ENCODE results near the gene AADACL2.

The AADACL2 gene

DNA sequence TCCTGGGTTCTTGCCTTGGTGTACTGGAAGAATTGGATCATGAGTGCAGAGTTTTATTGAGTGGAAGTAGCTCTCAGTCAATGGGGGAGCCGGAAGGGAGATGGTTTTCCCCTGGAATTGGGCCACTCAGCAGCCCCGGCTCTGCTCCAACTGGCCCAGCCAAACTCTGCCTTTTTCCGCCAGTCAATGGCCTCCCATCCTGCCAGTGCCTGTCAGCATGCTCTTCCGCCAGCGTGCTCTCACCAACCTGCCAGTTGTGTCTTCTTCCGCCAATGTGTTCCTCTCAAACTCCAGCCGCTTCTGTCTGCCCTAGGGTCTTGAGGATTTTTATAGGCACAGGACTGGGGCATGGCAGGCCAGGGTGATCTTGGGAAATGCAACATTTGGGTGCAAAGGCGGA is 12.4 kb upstream of the AADACL2 start:
- no peak overlapping the region for H3K4me3 ChIP-seq (ENCODE audit: insufficient read depth, low read depth, low read length, poor library complexity, severe bottlenecking)
- no peaks in the 10 kb centered on the region for H3K27me3 ChIP-seq (replicated peaks; ENCODE audit: control insufficient read depth, insufficient read depth, low read length, poor library complexity, severe bottlenecking)
- no peaks in the 10 kb centered on the region for H3K36me3 ChIP-seq (ENCODE audit: control insufficient read depth, insufficient read depth, low read length)
- H3K4me1 ChIP-seq (ENCODE audit: control insufficient read depth, insufficient read depth, low read length, poor library complexity, severe bottlenecking): no peaks in the 10 kb centered on the region
- no peak for DNase-seq
- H3K27ac ChIP-seq (ENCODE audit: insufficient read depth, low read length, poor library complexity, severe bottlenecking): no peak overlapping the region
- H3K9me3 ChIP-seq (ENCODE audit: control insufficient read depth, low read length): no peaks in the 10 kb centered on the region

DNA sequence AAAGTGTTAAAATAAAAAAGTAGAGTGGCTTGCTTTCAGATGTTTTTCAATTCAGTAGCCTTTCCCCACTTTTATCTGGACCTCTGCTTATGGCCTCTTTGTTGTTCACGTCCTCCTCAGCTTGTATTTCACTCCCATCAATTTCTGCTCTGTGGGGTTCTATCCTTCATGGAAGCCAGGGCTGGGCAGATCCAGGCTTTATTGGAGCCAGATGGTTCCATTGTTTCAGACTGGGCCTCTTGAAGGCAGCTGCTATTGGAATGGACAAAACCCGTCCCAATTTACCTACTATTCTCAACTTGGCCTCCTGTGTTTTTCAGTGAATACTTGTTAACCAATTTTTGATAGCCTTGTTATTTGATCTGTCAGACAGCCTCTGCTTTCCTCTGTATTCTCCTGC is 10.9 kb upstream of the AADACL2 start:
- Histone ChIP-seq H3K27ac (ENCODE audit: insufficient read depth, low read length, poor library complexity, severe bottlenecking) (no peak overlapping the region), H3K27me3 (replicated peaks; ENCODE audit: control insufficient read depth, insufficient read depth, low read length, poor library complexity, severe bottlenecking) (no peaks in the 10 kb centered on the region), H3K4me3 (ENCODE audit: insufficient read depth, low read depth, low read length, poor library complexity, severe bottlenecking) (no peak overlapping the region), H3K9me3 (ENCODE audit: control insufficient read depth, low read length) (no peaks in the 10 kb centered on the region), H3K4me1 (ENCODE audit: control insufficient read depth, insufficient read depth, low read length, poor library complexity, severe bottlenecking) (no peaks in the 10 kb centered on the region), H3K36me3 (ENCODE audit: control insufficient read depth, insufficient read depth, low read length) (no peaks in the 10 kb centered on the region)
- DNase-seq: no peak

DNA sequence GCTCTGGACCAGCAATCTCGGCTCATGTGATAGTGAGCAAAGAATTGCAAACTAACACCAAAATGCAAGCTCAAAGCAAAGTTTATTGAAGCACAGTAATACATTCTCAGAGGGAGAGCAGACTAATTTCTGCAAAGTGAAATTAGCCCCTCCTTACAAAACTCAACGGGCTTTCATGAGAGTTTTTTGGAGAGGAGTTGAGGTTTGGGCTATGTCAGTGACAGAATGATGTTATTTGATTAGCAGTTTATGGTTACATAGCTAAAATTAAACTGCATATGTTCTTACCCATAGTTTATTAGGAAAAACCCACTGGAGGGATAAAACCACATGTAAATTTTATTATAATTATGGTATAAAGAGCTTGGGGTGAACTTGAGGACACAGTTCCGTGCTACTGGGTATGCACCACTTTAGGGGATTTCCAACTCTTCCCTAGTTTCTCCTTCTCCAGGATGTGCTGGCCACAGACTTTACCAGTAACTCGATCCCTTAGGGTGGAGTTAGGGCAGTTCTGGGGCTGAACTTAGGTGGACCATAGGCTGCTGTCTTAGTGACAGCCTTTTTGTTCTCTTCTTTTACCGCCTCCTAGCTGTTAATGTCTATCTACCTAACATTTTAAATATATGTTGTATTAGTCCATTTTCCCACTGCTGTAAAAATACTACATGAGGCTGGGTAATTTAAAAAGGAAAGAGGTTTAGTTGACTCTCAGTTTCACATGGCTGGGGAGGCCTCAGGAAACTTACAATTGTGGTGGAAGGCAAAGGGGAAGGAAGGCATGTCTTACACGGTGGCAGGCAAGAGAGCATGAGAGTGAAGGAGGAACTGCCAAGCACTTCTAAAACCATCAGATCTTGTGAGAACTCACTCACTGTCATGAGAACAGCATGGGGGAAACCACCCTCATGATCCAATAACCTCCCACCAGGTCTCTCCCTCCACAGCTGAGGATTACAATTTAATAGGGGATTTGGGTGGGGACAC is 8.9 kb upstream of the AADACL2 start:
- H3K9me3 ChIP-seq (ENCODE audit: control insufficient read depth, low read length): no peaks in the 10 kb centered on the region
- H3K4me1 ChIP-seq (ENCODE audit: control insufficient read depth, insufficient read depth, low read length, poor library complexity, severe bottlenecking): no peaks in the 10 kb centered on the region
- no peak overlapping the region for H3K4me3 ChIP-seq (ENCODE audit: insufficient read depth, low read depth, low read length, poor library complexity, severe bottlenecking)
- H3K27ac ChIP-seq (ENCODE audit: insufficient read depth, low read length, poor library complexity, severe bottlenecking): no peak overlapping the region
- no peaks in the 10 kb centered on the region for H3K27me3 ChIP-seq (replicated peaks; ENCODE audit: control insufficient read depth, insufficient read depth, low read length, poor library complexity, severe bottlenecking)
- no peak for DNase-seq
- H3K36me3 ChIP-seq (ENCODE audit: control insufficient read depth, insufficient read depth, low read length): no peaks in the 10 kb centered on the region

DNA sequence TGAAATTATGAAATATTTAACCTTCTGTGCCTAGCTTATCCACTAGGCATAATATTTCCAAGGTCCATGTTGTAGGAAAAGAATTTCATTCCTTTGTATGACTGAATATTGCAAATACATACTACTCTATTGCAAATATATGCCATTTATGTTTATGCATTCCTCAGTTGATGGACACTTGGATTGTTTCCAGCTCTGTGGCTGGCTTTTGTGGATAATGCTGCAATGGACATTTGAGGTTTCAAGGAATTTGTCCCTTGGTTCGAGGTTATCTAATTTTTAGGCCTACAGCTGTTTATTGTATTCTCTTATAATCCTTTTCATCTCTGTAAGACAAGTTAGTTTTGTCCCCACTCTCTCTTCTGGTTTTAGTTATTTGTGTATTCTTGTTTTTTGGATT is 7.7 kb upstream of the AADACL2 start:
- Histone ChIP-seq H3K27ac (ENCODE audit: insufficient read depth, low read length, poor library complexity, severe bottlenecking) (no peak overlapping the region), H3K4me1 (ENCODE audit: control insufficient read depth, insufficient read depth, low read length, poor library complexity, severe bottlenecking) (no peaks in the 10 kb centered on the region), H3K4me3 (ENCODE audit: insufficient read depth, low read depth, low read length, poor library complexity, severe bottlenecking) (no peak overlapping the region), H3K36me3 (ENCODE audit: control insufficient read depth, insufficient read depth, low read length) (no peaks in the 10 kb centered on the region), H3K9me3 (ENCODE audit: control insufficient read depth, low read length) (no peaks in the 10 kb centered on the region), H3K27me3 (replicated peaks; ENCODE audit: control insufficient read depth, insufficient read depth, low read length, poor library complexity, severe bottlenecking) (no peaks in the 10 kb centered on the region)
- no peak for DNase-seq

DNA sequence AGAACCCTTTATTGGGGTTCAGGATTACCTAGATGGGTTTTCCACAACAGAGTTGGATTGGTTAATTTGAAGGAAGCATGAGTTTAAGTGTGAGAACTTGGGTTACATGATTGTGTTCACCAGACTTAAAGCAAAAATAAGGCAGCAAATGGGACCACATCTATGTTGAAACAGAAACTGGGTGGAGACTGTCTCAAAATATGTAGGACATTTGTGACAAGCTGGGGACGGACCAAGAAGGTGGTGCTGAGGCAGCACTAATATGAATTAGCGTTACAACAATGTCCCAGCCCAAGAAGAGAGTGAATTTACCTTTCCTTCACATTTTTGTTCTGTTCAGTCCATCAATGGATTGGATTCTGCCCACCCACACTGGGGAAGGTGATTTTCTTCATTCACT is 866 bp upstream of the AADACL2 start:
- H3K27me3 ChIP-seq (replicated peaks; ENCODE audit: control insufficient read depth, insufficient read depth, low read length, poor library complexity, severe bottlenecking): no peaks in the 10 kb centered on the region
- H3K9me3 ChIP-seq (ENCODE audit: control insufficient read depth, low read length): no peaks in the 10 kb centered on the region
- no peak overlapping the region for H3K4me3 ChIP-seq (ENCODE audit: insufficient read depth, low read depth, low read length, poor library complexity, severe bottlenecking)
- H3K36me3 ChIP-seq (ENCODE audit: control insufficient read depth, insufficient read depth, low read length): no peaks in the 10 kb centered on the region
- no peak for DNase-seq
- H3K4me1 ChIP-seq (ENCODE audit: control insufficient read depth, insufficient read depth, low read length, poor library complexity, severe bottlenecking): no peaks in the 10 kb centered on the region
- no peak overlapping the region for H3K27ac ChIP-seq (ENCODE audit: insufficient read depth, low read length, poor library complexity, severe bottlenecking)

GRCh38 chr3:151740581-151740980 is 6.9 kb downstream of the AADACL2 start:
- Histone ChIP-seq H3K36me3 (ENCODE audit: control insufficient read depth, insufficient read depth, low read length) (no peaks in the 10 kb centered on the region), H3K27me3 (replicated peaks; ENCODE audit: control insufficient read depth, insufficient read depth, low read length, poor library complexity, severe bottlenecking) (no peaks in the 10 kb centered on the region), H3K4me3 (ENCODE audit: insufficient read depth, low read depth, low read length, poor library complexity, severe bottlenecking) (no peak overlapping the region), H3K9me3 (ENCODE audit: control insufficient read depth, low read length) (no peaks in the 10 kb centered on the region), H3K4me1 (ENCODE audit: control insufficient read depth, insufficient read depth, low read length, poor library complexity, severe bottlenecking) (no peaks in the 10 kb centered on the region), H3K27ac (ENCODE audit: insufficient read depth, low read length, poor library complexity, severe bottlenecking) (no peak overlapping the region)
- DNase-seq: no peak

GRCh38 chr3:151743855-151744254 is 10.1 kb downstream of the AADACL2 start:
- no peaks in the 10 kb centered on the region for H3K9me3 ChIP-seq (ENCODE audit: control insufficient read depth, low read length)

GRCh38 chr3:151750181-151750580 is 16.5 kb downstream of the AADACL2 start:
- DNase-seq: no peak
- Histone ChIP-seq H3K4me3 (ENCODE audit: insufficient read depth, low read depth, low read length, poor library complexity, severe bottlenecking) (no peak overlapping the region), H3K36me3 (ENCODE audit: control insufficient read depth, insufficient read depth, low read length) (no peaks in the 10 kb centered on the region), H3K27me3 (replicated peaks; ENCODE audit: control insufficient read depth, insufficient read depth, low read length, poor library complexity, severe bottlenecking) (no peaks in the 10 kb centered on the region), H3K27ac (ENCODE audit: insufficient read depth, low read length, poor library complexity, severe bottlenecking) (no peak overlapping the region), H3K9me3 (ENCODE audit: control insufficient read depth, low read length) (no peaks in the 10 kb centered on the region), H3K4me1 (ENCODE audit: control insufficient read depth, insufficient read depth, low read length, poor library complexity, severe bottlenecking) (no peaks in the 10 kb centered on the region)

More at GRCh38 chr3:151743855-151744254, 10.1 kb downstream of the AADACL2 start:
- no peak for DNase-seq
- H3K36me3 ChIP-seq (ENCODE audit: control insufficient read depth, insufficient read depth, low read length): no peaks in the 10 kb centered on the region
- H3K27ac ChIP-seq (ENCODE audit: insufficient read depth, low read length, poor library complexity, severe bottlenecking): no peak overlapping the region
- no peak overlapping the region for H3K4me3 ChIP-seq (ENCODE audit: insufficient read depth, low read depth, low read length, poor library complexity, severe bottlenecking)
- H3K4me1 ChIP-seq (ENCODE audit: control insufficient read depth, insufficient read depth, low read length, poor library complexity, severe bottlenecking): no peaks in the 10 kb centered on the region
- no peaks in the 10 kb centered on the region for H3K27me3 ChIP-seq (replicated peaks; ENCODE audit: control insufficient read depth, insufficient read depth, low read length, poor library complexity, severe bottlenecking)

DNA sequence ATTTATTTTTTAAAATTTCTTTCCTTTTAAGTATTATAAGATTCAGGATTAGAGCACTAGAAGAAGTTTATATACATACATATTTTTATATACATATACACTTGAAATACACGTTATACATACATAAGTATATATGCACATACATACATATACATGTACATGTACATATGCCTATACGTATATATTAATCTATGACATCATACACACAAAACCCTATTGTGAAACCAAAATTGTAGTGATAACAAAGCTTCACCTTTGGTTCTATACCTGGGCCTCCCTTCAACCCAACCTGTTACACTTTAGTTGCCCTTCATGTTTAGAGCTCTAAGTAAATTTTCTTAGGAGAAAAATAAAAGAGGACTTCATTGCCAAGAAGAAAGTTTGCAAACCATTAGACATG is 17.0 kb downstream of the AADACL2 start:
- no peak for DNase-seq
- Histone ChIP-seq H3K4me3 (ENCODE audit: insufficient read depth, low read depth, low read length, poor library complexity, severe bottlenecking) (no peak overlapping the region), H3K27ac (ENCODE audit: insufficient read depth, low read length, poor library complexity, severe bottlenecking) (no peak overlapping the region), H3K4me1 (ENCODE audit: control insufficient read depth, insufficient read depth, low read length, poor library complexity, severe bottlenecking) (no peaks in the 10 kb centered on the region), H3K36me3 (ENCODE audit: control insufficient read depth, insufficient read depth, low read length) (no peaks in the 10 kb centered on the region), H3K27me3 (replicated peaks; ENCODE audit: control insufficient read depth, insufficient read depth, low read length, poor library complexity, severe bottlenecking) (no peaks in the 10 kb centered on the region), H3K9me3 (ENCODE audit: control insufficient read depth, low read length) (no peaks in the 10 kb centered on the region)

DNA sequence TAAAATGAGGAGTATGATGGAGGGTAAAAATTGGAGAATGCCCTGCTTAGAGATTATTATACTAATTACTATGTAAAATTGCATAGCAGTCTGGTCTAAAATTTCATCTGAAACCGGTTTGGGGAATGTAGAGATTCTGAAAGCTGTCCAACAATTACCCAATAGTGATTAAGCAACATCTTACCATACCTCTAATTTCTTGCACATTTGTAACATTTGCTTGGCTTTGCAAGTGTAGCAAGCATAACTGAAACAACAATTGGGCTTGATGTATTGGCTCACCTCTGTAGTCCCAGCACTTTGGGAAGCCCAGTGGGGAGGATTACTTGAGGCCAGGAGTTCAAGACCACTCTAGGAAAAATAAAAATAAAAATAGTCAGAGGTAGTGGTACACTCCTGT is 17.4 kb downstream of the AADACL2 start:
- no peak for DNase-seq
- Histone ChIP-seq H3K27me3 (replicated peaks; ENCODE audit: control insufficient read depth, insufficient read depth, low read length, poor library complexity, severe bottlenecking) (no peaks in the 10 kb centered on the region), H3K36me3 (ENCODE audit: control insufficient read depth, insufficient read depth, low read length) (no peaks in the 10 kb centered on the region), H3K27ac (ENCODE audit: insufficient read depth, low read length, poor library complexity, severe bottlenecking) (no peak overlapping the region), H3K4me3 (ENCODE audit: insufficient read depth, low read depth, low read length, poor library complexity, severe bottlenecking) (no peak overlapping the region), H3K9me3 (ENCODE audit: control insufficient read depth, low read length) (no peaks in the 10 kb centered on the region), H3K4me1 (ENCODE audit: control insufficient read depth, insufficient read depth, low read length, poor library complexity, severe bottlenecking) (no peaks in the 10 kb centered on the region)
